Esophagus squamous epithelium (tissue), 5 donors: ENCODE measurements around the gene LILRB4. TPM values are rescaled to one million over a fixed set of nuclear protein-coding genes. Genes with fewer than 3 reads are reported as not detected.
"Not testable (repeated sequence)": the region's sequence is repeated elsewhere in the genome, so short reads cannot be mapped to it uniquely, and the experiment has no call there.

Source experiments
- DNase-seq: peaks from one replicate; lab custom pipeline; 2025; lab: John Stamatoyannopoulos, UW
- H3K27ac ChIP-seq, 4 donors: fragments of 200-600 bp; sonication (generic); one replicate each; pipeline ENCODE4 v1.5.1; 2016 to 2019; ENCODE audit warnings: mild to moderate bottlenecking in 1 of 4
- H3K27me3 ChIP-seq, 4 donors: fragments of 200-600 bp; sonication (generic); 1 replicate in 3 of 4; 2 replicates in 1 of 4; pipeline versions ENCODE4 v1.5.1 to v1.6.0; 2017 to 2021; ENCODE audit warnings: antibody characterized with exemption in 1 of 4
- H3K36me3 ChIP-seq, 3 donors: fragments of 200-600 bp; sonication (generic); one replicate each; pipeline ENCODE4 v1.5.1; 2016 to 2019
- H3K4me1 ChIP-seq, 3 donors: fragments of 200-600 bp; sonication (generic); one replicate each; pipeline ENCODE4 v1.5.1; 2017 to 2019
- H3K4me3 ChIP-seq, 4 donors: fragments of 200-600 bp; sonication (generic); 1 replicate in 3 of 4; 2 replicates in 1 of 4; pipeline ENCODE4 v1.5.1; 2016 to 2019; ENCODE audit warnings: mild to moderate bottlenecking in 2 of 4, moderate library complexity in 1 of 4
- H3K9me3 ChIP-seq, 3 donors: fragments of 200-600 bp; sonication (generic); one replicate each; pipeline ENCODE4 v1.5.1; 2016 to 2019
- CTCF ChIP-seq, 6 experiments: fragments of 450-650 bp in 4 of 6; fragments of 200-600 bp in 2 of 6; sonication (generic) in 2 of 6; IDR thresholded peaks; one replicate each; pipeline ENCODE4 v1.5.1; 2016 to 2019; ENCODE audit warnings: antibody characterized with exemption in 6 of 6, mild to moderate bottlenecking in 4 of 6, moderate library complexity in 4 of 6
- POLR2A ChIP-seq, 4 donors: fragments of 450-650 bp; IDR thresholded peaks; one replicate each; pipeline ENCODE4 v1.6.1; 2017; ENCODE audit warnings: antibody characterized with exemption in 4 of 4, mild to moderate bottlenecking in 4 of 4, moderate library complexity in 3 of 4
- WGBS, 2 donors: methylation state at CpG; one replicate each; pipeline ENCODE4 v1.1.5; 2018; 5-methylcytosine and 5-hydroxymethylcytosine counted together
- intact Hi-C: fragments of 100-400 bp; cut with DNase I; formaldehyde crosslinking; loops from one replicate; pipeline ENCODE4 v1.15.0; 2022
- small RNA-seq, 4 donors: library from RNA; depleted of rRNA; stranded (forward); fragments of <200 nt; gene quantifications; one replicate each; pipeline ENCODE3, GENCODE V24; 2016
- total RNA-seq, 4 donors: library from RNA; depleted of rRNA; stranded (reverse); fragments of >200 nt; gene quantifications; one replicate each; pipeline ENCODE4 v1.1.0, GENCODE V29; 2016
- donor health status: DM: yes; HTN: yes; CAD: no.

The LILRB4 gene
- total RNA-seq, 4 donors from 2014 or later, result 0.31 to 6.7 (median 2.5) TPM

GRCh38 chr19:54709212-54709948 is 46.6 kb downstream of the LILRB4 start:
- Histone ChIP-seq H3K36me3 (no peaks in the 10 kb centered on the region), H3K4me1 (no peaks in the 10 kb centered on the region), H3K9me3 (no peaks in the 10 kb centered on the region), H3K4me3 (no peak overlapping the region), H3K27me3 (peaks cover 0 to 5% (median 0%) of the 10 kb centered on the region in 4 donors), H3K27ac (no peak overlapping the region)
- DNase-seq, result no peak
- intact Hi-C loops, result no loop called here
- TF ChIP-seq CTCF (IDR thresholded peaks at IDR 0.05) (no peak), POLR2A (IDR thresholded peaks at IDR 0.05) (no peak)
- 41 to 64% methylated on average over 2 to 4 of the region's 18 CpGs for WGBS, 2 donors

GRCh38 chr19:54709956-54710355 is 47.2 kb downstream of the LILRB4 start:
- H3K36me3 ChIP-seq, H3K4me1 ChIP-seq, intact Hi-C loops, H3K27me3 ChIP-seq, H3K9me3 ChIP-seq, H3K27ac ChIP-seq, DNase-seq, H3K4me3 ChIP-seq: not testable (repeated sequence)
- 61 to 71% methylated on average over 9 to 10 of the region's 13 CpGs for WGBS, 2 donors

Small RNA genes within 50 kb of the gene (small RNA-seq; reads per million reads assigned to genes)
- gene AC245036.3, result 0 reads per million in 4 donors
- gene AC245128.2, result 0 reads per million in 4 donors
- 0 reads per million in 4 donors for gene MIR8061

Other genes starting within 250 kb of the LILRB4 start
- gene TTYH1, start 247.5 kb upstream of the LILRB4 start, total RNA-seq, result 1 to 10 TPM in 2 of 4 donors, under 1 TPM in 1, not detected in 1; 0.44 to 4.4 (median 2.0) TPM
- gene LENG8, start 213.8 kb upstream of the LILRB4 start, total RNA-seq, result 10 to 100 TPM; 22.9 to 95.2 (median 49.6) TPM
- 10 to 100 TPM in 2 of 4 donors, 1 to 10 TPM in 2; 8.1 to 13.1 (median 10.1) TPM for gene LENG9, start 199.2 kb upstream of the LILRB4 start, total RNA-seq
- 10 to 100 TPM in 2 of 4 donors, 1 to 10 TPM in 2; 6.0 to 39.4 (median 9.8) TPM for gene CDC42EP5, start 189.7 kb upstream of the LILRB4 start, total RNA-seq
- not detected for gene LAIR2, start 160.2 kb upstream of the LILRB4 start, total RNA-seq
- gene LILRA2, start 89.2 kb upstream of the LILRB4 start, total RNA-seq, result under 1 TPM in 3 of 4 donors, not detected in 1; 0.11 to 0.76 (median 0.53) TPM
- 1 to 10 TPM in 2 of 4 donors, under 1 TPM in 2; 0.38 to 1.1 (median 0.82) TPM for gene LILRA1, start 69.4 kb upstream of the LILRB4 start, total RNA-seq
- gene LILRB1, start 32.5 kb upstream of the LILRB4 start, total RNA-seq, result 1 to 10 TPM in 2 of 4 donors, under 1 TPM in 1, not detected in 1; 0.75 to 2.3 (median 1.5) TPM
- not detected for gene KIR3DL3, start 61.5 kb downstream of the LILRB4 start, total RNA-seq
- not detected for gene KIR2DL3, start 75.5 kb downstream of the LILRB4 start, total RNA-seq
- gene KIR2DL1, start 106.8 kb downstream of the LILRB4 start, total RNA-seq, result not detected
- not detected for gene KIR2DL4, start 140.6 kb downstream of the LILRB4 start, total RNA-seq
- not detected for gene KIR3DL1, start 153.5 kb downstream of the LILRB4 start, total RNA-seq
- not detected for gene KIR2DS4, start 169.7 kb downstream of the LILRB4 start, total RNA-seq
- not detected for gene KIR3DL2, start 187.5 kb downstream of the LILRB4 start, total RNA-seq
- gene FCAR, start 211.2 kb downstream of the LILRB4 start, total RNA-seq, result under 1 TPM in 2 of 4 donors, not detected in 2; 0.41 to 0.61 TPM
- gene NCR1, start 243.2 kb downstream of the LILRB4 start, total RNA-seq, result not detected